MCF 10A (cell line): Measurements from ENCODE around the gene DPM3. TPM values are rescaled to one million over a fixed set of nuclear protein-coding genes. Genes with fewer than 3 reads are reported as not detected.

Experiments
- BruUV-seq: library from RNA; stranded (reverse); fragments of 400-500 nt; replicated peaks from 2 replicates; lab custom pipeline; 2021; lab: Mats Ljungman, UMichigan
- CTCF ChIA-PET: fragments of 300-600 bp; sonication (Branson Sonifier 250); formaldehyde crosslinking; extraction: SDS; loops from one replicate; lab custom pipeline; 2021; ENCODE audit warnings: antibody characterized with exemption, inconsistent platforms; lab: Yijun Ruan, JAX
- POLR2A ChIA-PET: fragments of 300-600, 350-650 bp; sonication (Branson Sonifier 250); formaldehyde crosslinking; extraction: SDS; loops from one replicate; lab custom pipeline; 2020; ENCODE audit warnings: antibody characterized with exemption, inconsistent platforms; lab: Yijun Ruan, JAX
- DNase-seq: peaks from one replicate; pipeline ENCODE4 v3.0.0-alpha.2; 2018; ENCODE audit not compliant: unreplicated experiment
- H3K27ac Mint-ChIP-seq: one replicate; pipeline ENCODE4 v1.8.0; 2022; ENCODE audit warnings: mild to moderate bottlenecking, low read depth, mixed read lengths; ENCODE audit not compliant: unreplicated experiment
- H3K27me3 Mint-ChIP-seq: one replicate; pipeline ENCODE4 v1.8.0; 2022; ENCODE audit warnings: mixed read lengths; ENCODE audit not compliant: insufficient read depth, unreplicated experiment
- H3K36me3 Mint-ChIP-seq: one replicate; pipeline ENCODE4 v1.8.0; 2022; ENCODE audit warnings: mild to moderate bottlenecking, moderate library complexity, mixed read lengths; ENCODE audit not compliant: insufficient read depth, unreplicated experiment
- H3K4me1 Mint-ChIP-seq: one replicate; pipeline ENCODE4 v1.8.0; 2022; ENCODE audit warnings: mixed read lengths; ENCODE audit not compliant: insufficient read depth, unreplicated experiment
- H3K4me3 Mint-ChIP-seq: one replicate; pipeline ENCODE4 v1.8.0; 2022; ENCODE audit warnings: mild to moderate bottlenecking, moderate library complexity, mixed read lengths; ENCODE audit not compliant: unreplicated experiment
- H3K9me3 Mint-ChIP-seq: one replicate; pipeline ENCODE4 v1.8.0; 2022; ENCODE audit warnings: mixed read lengths; ENCODE audit not compliant: unreplicated experiment
- intact Hi-C: fragments of 100-400 bp; cut with micrococcal nuclease; formaldehyde crosslinking; loops from 2 replicates; pipeline ENCODE4 v1.14.1; 2022
- total RNA-seq: library from RNA; stranded (reverse); gene quantifications from 2 replicates; pipeline ENCODE4 v1.2.3, GENCODE V29; 2022
- TF ChIP-seq, protein P1 (sequence below): fragments of 200-600 bp; IDR thresholded peaks from one replicate; pipeline ENCODE4 v1.8.0; 2022; ENCODE audit warnings: antibody characterized with exemption, mild to moderate bottlenecking; ENCODE audit not compliant: unreplicated experiment

DPM3 gene
- total RNA-seq, 1 experiment from 2014 or later: 86.4 TPM

DNA sequence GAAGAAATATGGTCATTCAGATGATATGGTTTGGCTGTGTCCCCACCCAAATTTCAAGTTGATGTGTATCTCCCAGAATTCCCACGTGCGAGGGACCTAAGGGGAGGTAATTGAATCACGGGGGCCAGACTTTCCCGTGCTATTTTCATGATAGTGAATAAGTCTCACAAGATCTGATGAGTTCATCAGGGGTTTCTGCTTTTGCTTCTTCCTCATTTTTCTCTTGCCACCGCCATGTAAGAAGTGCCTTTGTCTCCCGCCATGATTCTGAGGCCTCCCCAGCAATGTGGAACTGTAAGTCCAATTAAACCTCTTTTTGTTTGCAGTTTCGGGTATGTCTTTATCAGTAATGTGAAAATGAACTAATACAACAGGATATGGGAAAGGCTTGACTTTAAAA, 1.4 kb upstream of the DPM3 start:
- Mint-ChIP-seq H3K9me3 (no peaks in the 10 kb centered on the region), H3K27ac (no peak overlapping the region), H3K27me3 (no peaks in the 10 kb centered on the region), H3K36me3 (peaks cover 32% of the 10 kb centered on the region), H3K4me3 (no peak overlapping the region), H3K4me1 (peaks cover 10% of the 10 kb centered on the region)
- ChIA-PET POLR2A (interaction anchor here (1.5 kb wide), 2 partner anchors 16 to 138 kb away, joined by 4 to 6 read pairs; no protein-coding TSS in a partner anchor), CTCF (interaction anchor here (0.5 to 2.4 kb wide), 7 partner anchors 15 to 182 kb away, joined by 3 to 13 read pairs (median 5); partner anchors contain the start of genes KRTCAP2 and TRIM46)
- TF ChIP-seq, protein P1, sequence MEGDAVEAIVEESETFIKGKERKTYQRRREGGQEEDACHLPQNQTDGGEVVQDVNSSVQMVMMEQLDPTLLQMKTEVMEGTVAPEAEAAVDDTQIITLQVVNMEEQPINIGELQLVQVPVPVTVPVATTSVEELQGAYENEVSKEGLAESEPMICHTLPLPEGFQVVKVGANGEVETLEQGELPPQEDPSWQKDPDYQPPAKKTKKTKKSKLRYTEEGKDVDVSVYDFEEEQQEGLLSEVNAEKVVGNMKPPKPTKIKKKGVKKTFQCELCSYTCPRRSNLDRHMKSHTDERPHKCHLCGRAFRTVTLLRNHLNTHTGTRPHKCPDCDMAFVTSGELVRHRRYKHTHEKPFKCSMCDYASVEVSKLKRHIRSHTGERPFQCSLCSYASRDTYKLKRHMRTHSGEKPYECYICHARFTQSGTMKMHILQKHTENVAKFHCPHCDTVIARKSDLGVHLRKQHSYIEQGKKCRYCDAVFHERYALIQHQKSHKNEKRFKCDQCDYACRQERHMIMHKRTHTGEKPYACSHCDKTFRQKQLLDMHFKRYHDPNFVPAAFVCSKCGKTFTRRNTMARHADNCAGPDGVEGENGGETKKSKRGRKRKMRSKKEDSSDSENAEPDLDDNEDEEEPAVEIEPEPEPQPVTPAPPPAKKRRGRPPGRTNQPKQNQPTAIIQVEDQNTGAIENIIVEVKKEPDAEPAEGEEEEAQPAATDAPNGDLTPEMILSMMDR: no peak
- intact Hi-C loops: no loop called here
- no peak for DNase-seq
- BruUV-seq: no TSS peak

DNA sequence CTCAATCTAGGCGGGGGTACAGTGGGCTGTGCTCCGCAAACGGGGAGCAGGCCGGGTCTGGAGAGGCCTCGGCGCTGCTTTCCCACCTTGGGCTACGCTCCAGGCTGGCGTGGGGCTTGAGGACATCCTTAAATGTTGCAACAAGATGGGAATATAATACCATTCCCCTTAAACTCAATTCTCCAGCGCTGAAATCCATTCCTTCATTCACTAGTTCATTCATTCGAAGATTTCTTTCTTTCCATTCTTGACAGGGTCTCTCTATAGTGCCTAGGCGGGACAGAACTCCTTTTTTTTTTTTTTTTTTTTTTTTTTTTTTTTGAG, 261 bp upstream of the DPM3 start:
- H3K27me3 Mint-ChIP-seq: no peaks in the 10 kb centered on the region
- H3K27ac Mint-ChIP-seq: peak overlapping the region; percentile 94
- no peaks in the 10 kb centered on the region for H3K9me3 Mint-ChIP-seq
- peak overlapping the region; percentile 80 for H3K4me3 Mint-ChIP-seq
- intact Hi-C loops: no loop called here
- ChIA-PET POLR2A (interaction anchor here (0.7 to 8.1 kb wide), 5 partner anchors 16 to 311 kb away, joined by 3 to 238 read pairs (median 3); partner anchors contain the start of genes EFNA1 and KRTCAP2), CTCF (interaction anchor here (0.7 to 14.0 kb wide), 4 partner anchors 12 to 50 kb away, joined by 3 to 161 read pairs (median 10); partner anchors contain the start of gene KRTCAP2)
- peaks cover 35% of the 10 kb centered on the region for H3K36me3 Mint-ChIP-seq
- TF ChIP-seq, protein P1: no peak
- BruUV-seq: no TSS peak
- DNase-seq: no peak
- H3K4me1 Mint-ChIP-seq: peaks cover 10% of the 10 kb centered on the region

DNA sequence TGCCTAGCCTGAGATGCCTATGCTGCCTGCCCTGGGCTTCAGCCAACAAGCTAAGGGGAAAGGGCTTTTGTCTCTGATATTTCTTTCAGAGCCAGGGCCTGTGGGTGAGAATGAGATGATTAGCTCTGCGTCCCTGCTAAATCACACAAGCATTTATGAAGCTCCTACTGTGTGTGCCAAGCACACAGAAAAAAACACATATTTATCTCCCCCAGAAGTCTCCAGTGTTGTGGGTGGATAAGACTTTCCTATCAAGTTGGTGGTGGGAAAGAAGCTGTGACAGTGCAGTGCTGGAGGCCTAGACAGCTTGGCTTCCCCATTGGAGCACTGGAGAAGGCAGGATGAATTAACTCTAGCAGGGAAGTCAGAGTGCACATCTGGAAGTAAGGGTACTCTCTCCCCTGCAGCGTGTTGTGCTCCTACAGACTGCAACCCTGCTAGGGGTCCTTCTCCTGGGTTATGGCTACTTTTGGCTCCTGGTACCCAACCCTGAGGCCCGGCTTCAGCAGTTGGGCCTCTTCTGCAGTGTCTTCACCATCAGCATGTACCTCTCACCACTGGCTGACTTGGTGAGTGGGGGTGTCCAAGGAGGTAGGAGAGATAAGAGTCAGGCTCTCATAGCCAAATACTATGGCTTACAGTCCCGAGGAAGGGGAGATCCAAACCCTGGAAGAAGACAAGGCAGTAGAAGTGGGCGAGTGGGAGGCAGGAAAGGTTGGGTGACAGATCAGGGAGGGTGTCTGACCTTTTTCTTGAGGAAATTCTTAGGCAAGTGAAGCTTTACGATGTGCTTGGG, 3.0 kb downstream of the DPM3 start:
- ChIA-PET POLR2A (interaction anchor here (0.6 to 8.1 kb wide), 13 partner anchors 12 to 162 kb away, joined by 3 to 238 read pairs (median 7); partner anchors contain the start of genes EFNA1, FLAD1, KRTCAP2 and TRIM46), CTCF (interaction anchor here (0.6 to 14.0 kb wide), 15 partner anchors 9 to 1249 kb away, joined by 3 to 161 read pairs (median 4); partner anchors contain the start of gene KRTCAP2)
- peak; percentile 5 for DNase-seq
- BruUV-seq: no TSS peak
- TF ChIP-seq, protein P1: no peak
- peak overlapping the region; percentile 80 for H3K4me3 Mint-ChIP-seq
- H3K4me1 Mint-ChIP-seq: peaks cover 35% of the 10 kb centered on the region
- no peaks in the 10 kb centered on the region for H3K27me3 Mint-ChIP-seq
- H3K9me3 Mint-ChIP-seq: no peaks in the 10 kb centered on the region
- H3K36me3 Mint-ChIP-seq: peaks cover 66% of the 10 kb centered on the region
- no peak overlapping the region for H3K27ac Mint-ChIP-seq
- intact Hi-C loops: no loop called here

DNA sequence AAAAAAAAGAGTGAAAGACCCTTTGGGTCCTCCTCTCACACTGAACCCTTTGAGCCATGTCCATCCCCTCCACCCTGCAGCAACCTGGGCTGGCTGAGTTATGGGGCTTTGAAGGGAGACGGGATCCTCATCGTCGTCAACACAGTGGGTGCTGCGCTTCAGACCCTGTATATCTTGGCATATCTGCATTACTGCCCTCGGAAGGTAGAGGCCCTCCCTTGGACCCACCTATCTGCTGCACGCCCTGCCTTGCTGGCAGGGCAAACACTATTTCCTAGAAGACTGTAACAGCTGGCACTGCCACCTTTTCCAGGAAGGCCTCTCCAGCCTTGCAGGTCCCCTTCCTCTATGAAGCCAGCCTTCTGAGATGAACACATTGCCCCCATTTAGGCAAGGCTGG, 3.6 kb downstream of the DPM3 start:
- DNase-seq: peak; percentile 16
- CTCF ChIA-PET: interaction anchor here (0.6 to 14.0 kb wide), 10 partner anchors 11 to 1250 kb away, joined by 3 to 161 read pairs (median 4); partner anchors contain the start of gene KRTCAP2
- TF ChIP-seq, protein P1: no peak
- intact Hi-C loops: no loop called here
- peaks cover 72% of the 10 kb centered on the region for H3K36me3 Mint-ChIP-seq
- POLR2A ChIA-PET: interaction anchor here (0.6 to 8.1 kb wide), 14 partner anchors 12 to 153 kb away, joined by 3 to 238 read pairs (median 7); partner anchors contain the start of genes EFNA1, FLAD1, KRTCAP2 and TRIM46
- peaks cover 38% of the 10 kb centered on the region for H3K4me1 Mint-ChIP-seq
- no peaks in the 10 kb centered on the region for H3K27me3 Mint-ChIP-seq
- no TSS peak for BruUV-seq
- H3K9me3 Mint-ChIP-seq: no peaks in the 10 kb centered on the region
- peak overlapping the region; percentile 80 for H3K4me3 Mint-ChIP-seq
- peak overlapping the region; percentile 94 for H3K27ac Mint-ChIP-seq
